SK-N-SH treated with all-trans-retinoic acid at 6 μM for 48 hours (cell line): ENCODE results near the gene KCNAB3.

ENCODE experiments used
- ARNTL ChIP-seq: fragments of 450-650 bp; formaldehyde crosslinking; IDR thresholded peaks from 2 replicates; pipeline ENCODE4 v1.5.0; 2020; ENCODE audit warnings: low read depth, mild to moderate bottlenecking, moderate library complexity, borderline replicate concordance
- BACH2 ChIP-seq: fragments of 250-450 bp; sonication (Bioruptor Pico); IDR thresholded peaks from 2 replicates; pipeline ENCODE4 v1.9.0; 2021; ENCODE audit warnings: mild to moderate bottlenecking, borderline replicate concordance
- CSDC2 ChIP-seq: fragments of 250-450 bp; sonication (Bioruptor Pico); IDR thresholded peaks from 2 replicates; pipeline ENCODE4 v1.5.0; 2020; ENCODE audit warnings: mild to moderate bottlenecking, moderate library complexity
- ISL1 ChIP-seq: fragments of 250-450 bp; sonication (Bioruptor Pico); IDR thresholded peaks from 2 replicates; pipeline ENCODE4 v2.1.2; 2022; ENCODE audit warnings: mild to moderate bottlenecking, moderate library complexity
- OSR1 ChIP-seq: fragments of 250-450 bp; sonication (Bioruptor Pico); IDR thresholded peaks from 2 replicates; pipeline ENCODE4 v1.8.0; 2022; ENCODE audit warnings: moderate library complexity, mild to moderate bottlenecking, inconsistent platforms
- PPARA ChIP-seq: fragments of 250-450 bp; sonication (Bioruptor Pico); IDR thresholded peaks from 2 replicates; pipeline ENCODE4 v1.5.0; 2020; ENCODE audit warnings: mild to moderate bottlenecking, borderline replicate concordance
- RARB ChIP-seq: fragments of 250-450 bp; sonication (Bioruptor Pico); IDR thresholded peaks from 2 replicates; pipeline ENCODE4 v1.8.0; 2021; ENCODE audit warnings: mild to moderate bottlenecking, moderate library complexity
- TCF4 ChIP-seq: fragments of 250-450 bp; sonication (Bioruptor Pico); IDR thresholded peaks from 2 replicates; pipeline ENCODE4 v1.8.0; 2021; ENCODE audit warnings: mild to moderate bottlenecking, moderate library complexity, borderline replicate concordance
- TOX ChIP-seq: fragments of 250-450 bp; sonication (Bioruptor Pico); IDR thresholded peaks from 2 replicates; pipeline ENCODE4 v1.8.0; 2021; ENCODE audit warnings: mild to moderate bottlenecking, moderate library complexity, borderline replicate concordance
- ZFP3 ChIP-seq: fragments of 250-450 bp; sonication (Bioruptor Pico); IDR thresholded peaks from 2 replicates; pipeline ENCODE4 v1.5.0; 2020; ENCODE audit warnings: mild to moderate bottlenecking, moderate library complexity
- ZNF565 ChIP-seq: fragments of 450-650 bp; formaldehyde crosslinking; conservative IDR thresholded peaks from 2 replicates; pipeline ENCODE4 v1.5.0; 2020; ENCODE audit warnings: low read depth, mild to moderate bottlenecking, moderate library complexity
- TF ChIP-seq, protein P1 (sequence below): fragments of 250-450 bp; sonication (Bioruptor Pico); IDR thresholded peaks from 2 replicates; pipeline ENCODE4 v1.8.0; 2020; ENCODE audit warnings: mild to moderate bottlenecking, moderate library complexity, borderline replicate concordance
- TF ChIP-seq, protein P2 (sequence below): fragments of 250-450 bp; sonication (Bioruptor Pico); IDR thresholded peaks from 2 replicates; pipeline ENCODE4 v1.8.0; 2021; ENCODE audit warnings: low read depth, mild to moderate bottlenecking, moderate library complexity, borderline replicate concordance
- TF ChIP-seq, protein P3 (sequence below): fragments of 250-450 bp; sonication (Bioruptor Pico); IDR thresholded peaks from 2 replicates; pipeline ENCODE4 v1.5.1; 2020; ENCODE audit warnings: low read depth, mild to moderate bottlenecking, moderate library complexity

DNA sequence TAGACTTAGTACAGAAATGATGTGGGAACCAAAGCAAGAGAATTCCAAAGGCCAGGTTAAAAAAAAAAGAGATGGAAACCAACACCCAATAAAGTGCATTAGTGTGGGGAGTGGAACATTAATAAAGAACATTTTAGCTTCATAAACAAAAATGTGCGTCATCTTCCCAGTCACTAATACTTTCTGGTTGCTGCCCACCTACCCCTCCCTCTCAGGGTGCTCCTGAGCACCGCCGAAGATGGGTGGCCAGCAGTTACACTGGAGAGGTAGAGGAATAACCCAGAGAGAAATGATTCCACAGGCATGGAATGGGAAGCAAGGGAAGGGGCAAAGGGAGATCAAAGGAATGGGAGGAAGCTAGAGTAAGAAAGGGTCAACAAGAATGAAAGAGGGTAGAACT is 47.0 kb downstream of the KCNAB3 start:
- TF ChIP-seq ISL1 (CRISPR knock-in tag) = no peak
- no peak for TF ChIP-seq RARB (CRISPR knock-in tag)
- TF ChIP-seq ZFP3 (CRISPR knock-in tag) = no peak
- no peak for TF ChIP-seq PPARA (CRISPR knock-in tag)
- TF ChIP-seq CSDC2 (CRISPR knock-in tag) = no peak
- TF ChIP-seq, protein P1, sequence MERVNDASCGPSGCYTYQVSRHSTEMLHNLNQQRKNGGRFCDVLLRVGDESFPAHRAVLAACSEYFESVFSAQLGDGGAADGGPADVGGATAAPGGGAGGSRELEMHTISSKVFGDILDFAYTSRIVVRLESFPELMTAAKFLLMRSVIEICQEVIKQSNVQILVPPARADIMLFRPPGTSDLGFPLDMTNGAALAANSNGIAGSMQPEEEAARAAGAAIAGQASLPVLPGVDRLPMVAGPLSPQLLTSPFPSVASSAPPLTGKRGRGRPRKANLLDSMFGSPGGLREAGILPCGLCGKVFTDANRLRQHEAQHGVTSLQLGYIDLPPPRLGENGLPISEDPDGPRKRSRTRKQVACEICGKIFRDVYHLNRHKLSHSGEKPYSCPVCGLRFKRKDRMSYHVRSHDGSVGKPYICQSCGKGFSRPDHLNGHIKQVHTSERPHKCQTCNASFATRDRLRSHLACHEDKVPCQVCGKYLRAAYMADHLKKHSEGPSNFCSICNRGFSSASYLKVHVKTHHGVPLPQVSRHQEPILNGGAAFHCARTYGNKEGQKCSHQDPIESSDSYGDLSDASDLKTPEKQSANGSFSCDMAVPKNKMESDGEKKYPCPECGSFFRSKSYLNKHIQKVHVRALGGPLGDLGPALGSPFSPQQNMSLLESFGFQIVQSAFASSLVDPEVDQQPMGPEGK = no peak
- TF ChIP-seq, protein P2, sequence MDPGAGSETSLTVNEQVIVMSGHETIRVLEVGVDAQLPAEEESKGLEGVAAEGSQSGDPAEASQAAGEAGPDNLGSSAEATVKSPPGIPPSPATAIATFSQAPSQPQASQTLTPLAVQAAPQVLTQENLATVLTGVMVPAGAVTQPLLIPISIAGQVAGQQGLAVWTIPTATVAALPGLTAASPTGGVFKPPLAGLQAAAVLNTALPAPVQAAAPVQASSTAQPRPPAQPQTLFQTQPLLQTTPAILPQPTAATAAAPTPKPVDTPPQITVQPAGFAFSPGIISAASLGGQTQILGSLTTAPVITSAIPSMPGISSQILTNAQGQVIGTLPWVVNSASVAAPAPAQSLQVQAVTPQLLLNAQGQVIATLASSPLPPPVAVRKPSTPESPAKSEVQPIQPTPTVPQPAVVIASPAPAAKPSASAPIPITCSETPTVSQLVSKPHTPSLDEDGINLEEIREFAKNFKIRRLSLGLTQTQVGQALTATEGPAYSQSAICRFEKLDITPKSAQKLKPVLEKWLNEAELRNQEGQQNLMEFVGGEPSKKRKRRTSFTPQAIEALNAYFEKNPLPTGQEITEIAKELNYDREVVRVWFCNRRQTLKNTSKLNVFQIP (CRISPR knock-in tag) = no peak
- TF ChIP-seq OSR1 (CRISPR knock-in tag) = no peak
- no peak for TF ChIP-seq TCF4
- no peak for TF ChIP-seq ZNF565 (CRISPR knock-in tag)
- no peak for TF ChIP-seq TOX (CRISPR knock-in tag)
- TF ChIP-seq BACH2 (CRISPR knock-in tag) = no peak
- TF ChIP-seq, protein P3, sequence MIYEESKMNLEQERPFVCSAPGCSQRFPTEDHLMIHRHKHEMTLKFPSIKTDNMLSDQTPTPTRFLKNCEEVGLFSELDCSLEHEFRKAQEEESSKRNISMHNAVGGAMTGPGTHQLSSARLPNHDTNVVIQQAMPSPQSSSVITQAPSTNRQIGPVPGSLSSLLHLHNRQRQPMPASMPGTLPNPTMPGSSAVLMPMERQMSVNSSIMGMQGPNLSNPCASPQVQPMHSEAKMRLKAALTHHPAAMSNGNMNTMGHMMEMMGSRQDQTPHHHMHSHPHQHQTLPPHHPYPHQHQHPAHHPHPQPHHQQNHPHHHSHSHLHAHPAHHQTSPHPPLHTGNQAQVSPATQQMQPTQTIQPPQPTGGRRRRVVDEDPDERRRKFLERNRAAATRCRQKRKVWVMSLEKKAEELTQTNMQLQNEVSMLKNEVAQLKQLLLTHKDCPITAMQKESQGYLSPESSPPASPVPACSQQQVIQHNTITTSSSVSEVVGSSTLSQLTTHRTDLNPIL (CRISPR knock-in tag) = no peak
- TF ChIP-seq ARNTL (CRISPR knock-in tag) = no peak
